Suprapubic skin (tissue), 4 donors: ENCODE measurements around the gene VPS41. TPM values are rescaled to one million over a fixed set of nuclear protein-coding genes. Genes with fewer than 3 reads are reported as not detected.

Experiments
- DNase-seq, 2 donors: peaks; one replicate each; pipeline ENCODE4 v3.0.0-alpha.2; 2019; ENCODE audit warnings: low spot score in 2 of 2
- H3K27ac ChIP-seq: fragments of 200-600 bp; sonication (generic); one replicate; pipeline ENCODE4 v1.5.1; 2019
- H3K27me3 ChIP-seq: fragments of 200-600 bp; sonication (generic); one replicate; pipeline ENCODE4 v1.5.1; 2019
- H3K36me3 ChIP-seq: fragments of 200-600 bp; sonication (generic); one replicate; pipeline ENCODE4 v1.5.1; 2019
- H3K4me1 ChIP-seq: fragments of 200-600 bp; sonication (generic); one replicate; pipeline ENCODE4 v1.5.1; 2019
- H3K4me3 ChIP-seq: fragments of 200-600 bp; sonication (generic); one replicate; pipeline ENCODE4 v1.5.1; 2019; ENCODE audit warnings: mild to moderate bottlenecking
- H3K9me3 ChIP-seq: fragments of 200-600 bp; sonication (generic); one replicate; pipeline ENCODE4 v1.5.1; 2019
- EP300 ChIP-seq: sonication (generic); formaldehyde crosslinking; IDR thresholded peaks from one replicate; pipeline ENCODE4 v1.6.1; 2017; ENCODE audit warnings: antibody characterized with exemption
- POLR2A ChIP-seq, 2 donors: fragments of 450-650 bp; IDR thresholded peaks; one replicate each; pipeline ENCODE4 v1.6.1; 2017; ENCODE audit warnings: antibody characterized with exemption in 2 of 2, mild to moderate bottlenecking in 2 of 2, moderate library complexity in 2 of 2
- POLR2AphosphoS5 ChIP-seq, 3 donors: sonication (generic); formaldehyde crosslinking; IDR thresholded peaks; one replicate each; pipeline ENCODE4 v1.6.1; 2017; ENCODE audit warnings: antibody characterized with exemption in 3 of 3
- WGBS: methylation state at CpG from one replicate; pipeline ENCODE4 v1.1.5; 2018; 5-methylcytosine and 5-hydroxymethylcytosine counted together
- total RNA-seq, 4 donors: library from RNA; depleted of rRNA; stranded (reverse); fragments of >200 nt; gene quantifications; one replicate each; pipeline ENCODE4 v1.1.0, GENCODE V29; 2016
- TF ChIP-seq, protein P1 (sequence below), 2 donors: fragments of 200-600 bp in 1 of 2; fragments of 450-650 bp in 1 of 2; sonication (generic) in 1 of 2; IDR thresholded peaks; one replicate each; pipeline ENCODE4 v1.5.1; 2016 to 2019; ENCODE audit warnings: antibody characterized with exemption in 2 of 2, mild to moderate bottlenecking in 1 of 2, moderate library complexity in 1 of 2

VPS41 gene
- total RNA-seq, 4 donors from 2014 or later: 28.6 to 65.5 (median 38.1) TPM

DNA sequence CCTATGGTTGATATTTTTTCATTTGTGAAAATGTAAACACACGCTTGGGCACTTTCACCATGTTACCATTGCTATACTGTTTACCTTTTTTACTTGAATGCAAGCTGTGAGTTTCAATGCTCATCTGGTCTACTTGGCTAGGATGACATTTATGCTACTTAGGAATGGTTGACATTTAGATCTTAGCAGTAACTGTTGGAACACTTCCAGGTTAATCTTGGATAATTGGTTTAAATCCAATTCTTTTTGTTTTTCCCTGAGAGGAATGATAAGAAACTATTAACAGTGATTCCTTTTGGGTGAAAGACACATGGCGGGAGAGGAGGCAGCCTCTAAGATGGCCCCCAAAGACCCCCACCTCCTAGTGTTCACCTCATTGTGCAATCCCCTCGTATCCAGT is 226.4 kb downstream of the VPS41 start:
- Histone ChIP-seq H3K4me3 (no peak overlapping the region), H3K9me3 (peaks cover 7% of the 10 kb centered on the region), H3K36me3 (no peaks in the 10 kb centered on the region), H3K27me3 (no peaks in the 10 kb centered on the region), H3K27ac (no peak overlapping the region), H3K4me1 (no peaks in the 10 kb centered on the region)
- DNase-seq: no peak
- WGBS: 70% methylated on average over 3 of the region's 3 CpGs
- no peak for TF ChIP-seq EP300
- TF ChIP-seq POLR2A (IDR thresholded peaks at IDR 0.05): no peak
- TF ChIP-seq, protein P1, sequence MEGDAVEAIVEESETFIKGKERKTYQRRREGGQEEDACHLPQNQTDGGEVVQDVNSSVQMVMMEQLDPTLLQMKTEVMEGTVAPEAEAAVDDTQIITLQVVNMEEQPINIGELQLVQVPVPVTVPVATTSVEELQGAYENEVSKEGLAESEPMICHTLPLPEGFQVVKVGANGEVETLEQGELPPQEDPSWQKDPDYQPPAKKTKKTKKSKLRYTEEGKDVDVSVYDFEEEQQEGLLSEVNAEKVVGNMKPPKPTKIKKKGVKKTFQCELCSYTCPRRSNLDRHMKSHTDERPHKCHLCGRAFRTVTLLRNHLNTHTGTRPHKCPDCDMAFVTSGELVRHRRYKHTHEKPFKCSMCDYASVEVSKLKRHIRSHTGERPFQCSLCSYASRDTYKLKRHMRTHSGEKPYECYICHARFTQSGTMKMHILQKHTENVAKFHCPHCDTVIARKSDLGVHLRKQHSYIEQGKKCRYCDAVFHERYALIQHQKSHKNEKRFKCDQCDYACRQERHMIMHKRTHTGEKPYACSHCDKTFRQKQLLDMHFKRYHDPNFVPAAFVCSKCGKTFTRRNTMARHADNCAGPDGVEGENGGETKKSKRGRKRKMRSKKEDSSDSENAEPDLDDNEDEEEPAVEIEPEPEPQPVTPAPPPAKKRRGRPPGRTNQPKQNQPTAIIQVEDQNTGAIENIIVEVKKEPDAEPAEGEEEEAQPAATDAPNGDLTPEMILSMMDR (IDR thresholded peaks at IDR 0.05): no peak
- no peak for TF ChIP-seq POLR2AphosphoS5 (IDR thresholded peaks at IDR 0.05)

DNA sequence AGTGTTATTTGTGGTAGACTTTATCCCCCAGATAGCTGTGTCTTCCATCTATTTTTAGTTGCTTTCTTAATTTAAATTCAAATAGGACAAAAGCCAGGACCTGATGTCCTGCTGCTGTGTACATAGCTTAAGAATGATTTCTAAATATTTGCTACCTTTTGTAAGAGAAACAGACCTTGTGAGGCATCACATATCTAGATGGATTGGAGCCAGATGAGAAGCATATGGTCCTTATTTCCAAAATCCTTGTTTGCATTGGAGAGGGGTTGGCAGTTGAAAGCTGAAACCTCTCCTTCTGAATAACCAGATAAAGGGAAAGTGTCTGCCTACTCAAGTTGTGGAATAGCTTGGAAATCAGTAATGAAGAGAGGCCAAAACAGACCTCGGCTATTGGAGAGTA is 227.1 kb downstream of the VPS41 start:
- H3K4me1 ChIP-seq: no peaks in the 10 kb centered on the region
- no peak overlapping the region for H3K27ac ChIP-seq
- no peaks in the 10 kb centered on the region for H3K36me3 ChIP-seq
- H3K4me3 ChIP-seq: no peak overlapping the region
- DNase-seq: no peak
- peaks cover 5% of the 10 kb centered on the region for H3K9me3 ChIP-seq
- TF ChIP-seq, protein P1 (IDR thresholded peaks at IDR 0.05): no peak
- TF ChIP-seq POLR2AphosphoS5 (IDR thresholded peaks at IDR 0.05) (no peak), POLR2A (IDR thresholded peaks at IDR 0.05) (no peak), EP300 (no peak)
- 73% methylated on average over 1 of the region's 1 CpG for WGBS
- no peaks in the 10 kb centered on the region for H3K27me3 ChIP-seq

DNA sequence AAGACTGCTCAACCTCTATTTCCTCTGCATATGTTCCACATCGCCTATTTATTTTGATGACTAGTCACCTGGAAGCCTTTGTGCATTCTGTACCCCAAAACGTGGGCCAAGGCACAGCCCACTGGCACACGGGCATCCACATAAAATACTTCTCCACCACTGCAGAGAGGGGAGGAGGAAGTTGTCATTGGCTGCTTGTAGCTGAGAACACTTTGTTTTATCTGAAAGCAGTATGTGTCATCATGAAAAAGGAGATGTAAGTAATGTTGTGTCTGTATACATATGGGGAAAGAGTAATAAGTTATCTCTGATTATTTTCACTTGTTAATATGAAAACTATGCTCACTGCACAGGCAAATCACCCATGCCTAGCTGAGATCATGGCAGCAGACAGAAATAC is 229.6 kb downstream of the VPS41 start:
- no peak overlapping the region for H3K27ac ChIP-seq
- no peaks in the 10 kb centered on the region for H3K9me3 ChIP-seq
- TF ChIP-seq, protein P1 (IDR thresholded peaks at IDR 0.05): no peak
- TF ChIP-seq POLR2AphosphoS5 (IDR thresholded peaks at IDR 0.05) (no peak), EP300 (no peak), POLR2A (IDR thresholded peaks at IDR 0.05) (no peak)
- H3K4me1 ChIP-seq: no peaks in the 10 kb centered on the region
- H3K27me3 ChIP-seq: no peaks in the 10 kb centered on the region
- H3K36me3 ChIP-seq: no peaks in the 10 kb centered on the region
- no peak for DNase-seq
- 55% methylated on average over 3 of the region's 3 CpGs for WGBS
- H3K4me3 ChIP-seq: no peak overlapping the region

DNA sequence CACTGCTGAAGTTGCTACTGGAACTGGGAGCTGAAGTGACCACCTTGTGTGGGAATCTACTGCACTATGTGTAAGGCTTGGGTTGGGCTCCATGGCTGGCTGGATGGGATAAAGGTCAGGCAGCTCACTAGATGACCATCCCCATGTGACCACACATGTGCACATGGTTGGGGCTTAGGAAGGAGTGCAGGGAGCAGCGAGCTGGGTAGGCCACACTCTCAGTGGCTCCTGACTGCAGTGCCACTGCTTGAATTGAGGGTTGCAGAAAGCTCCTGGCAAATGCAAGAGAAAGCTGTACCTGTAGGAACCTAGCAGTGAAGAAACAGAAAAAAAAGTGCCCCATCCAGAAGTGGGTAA is 230.3 kb downstream of the VPS41 start:
- no peaks in the 10 kb centered on the region for H3K27me3 ChIP-seq
- H3K4me3 ChIP-seq: no peak overlapping the region
- TF ChIP-seq POLR2A (IDR thresholded peaks at IDR 0.05) (no peak), EP300 (no peak), POLR2AphosphoS5 (IDR thresholded peaks at IDR 0.05) (no peak)
- TF ChIP-seq, protein P1 (IDR thresholded peaks at IDR 0.05): no peak
- no peaks in the 10 kb centered on the region for H3K36me3 ChIP-seq
- H3K4me1 ChIP-seq: no peaks in the 10 kb centered on the region
- no peak overlapping the region for H3K27ac ChIP-seq
- H3K9me3 ChIP-seq: no peaks in the 10 kb centered on the region
- no peak for DNase-seq
- WGBS: 85% methylated on average over 1 of the region's 1 CpG

DNA sequence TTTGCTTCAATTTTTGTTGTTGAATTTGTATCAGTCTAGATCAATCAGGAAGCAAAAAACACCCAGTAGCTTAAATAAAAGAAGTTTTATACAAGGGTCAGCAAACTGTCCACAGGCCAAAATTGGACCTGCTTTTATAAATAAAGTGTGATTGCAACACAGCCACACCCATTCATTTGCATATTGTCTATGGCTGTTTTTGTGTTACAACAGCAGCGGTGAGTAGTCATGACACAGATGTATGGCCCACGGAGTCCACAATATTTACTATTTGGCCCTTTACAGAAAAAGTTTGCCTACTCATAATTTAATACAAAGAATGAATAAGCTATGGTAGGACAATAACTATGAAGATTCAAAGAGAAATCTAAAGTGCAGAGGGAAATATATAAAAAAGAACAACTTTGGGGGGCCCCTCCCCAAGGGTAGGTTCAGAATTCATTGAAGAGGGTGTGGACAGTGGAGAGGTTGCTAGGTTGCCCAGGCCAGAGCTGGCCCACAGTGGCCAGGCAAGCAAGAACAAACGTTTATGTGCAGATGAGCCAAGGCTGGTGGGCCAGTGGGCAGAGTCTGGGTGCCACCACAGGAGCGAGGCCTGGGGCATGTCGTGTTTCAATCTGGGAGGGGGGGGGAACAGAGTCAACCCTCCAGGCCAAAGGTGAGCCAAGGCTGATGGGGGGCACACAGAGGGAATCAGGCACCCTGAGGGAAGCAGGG is 230.9 kb downstream of the VPS41 start:
- DNase-seq: no peak
- TF ChIP-seq POLR2A (IDR thresholded peaks at IDR 0.05) (no peak), POLR2AphosphoS5 (IDR thresholded peaks at IDR 0.05) (no peak), EP300 (no peak)
- TF ChIP-seq, protein P1 (IDR thresholded peaks at IDR 0.05): no peak
- H3K4me1 ChIP-seq: no peaks in the 10 kb centered on the region
- H3K36me3 ChIP-seq: no peaks in the 10 kb centered on the region
- H3K9me3 ChIP-seq: no peaks in the 10 kb centered on the region
- H3K4me3 ChIP-seq: no peak overlapping the region
- WGBS: 85% methylated on average over 5 of the region's 5 CpGs
- H3K27ac ChIP-seq: no peak overlapping the region
- H3K27me3 ChIP-seq: no peaks in the 10 kb centered on the region
